ENCODE data around the gene SLC25A21.

- TF ChIP-seq TCF7 (IDR thresholded peaks at IDR 0.05; ENCODE audit: borderline replicate concordance), result no peak
- TF ChIP-seq CTCF (IDR thresholded peaks at IDR 0.05 in 2 of 3, conservative IDR thresholded peaks at IDR 0.05 in 1 of 3; ENCODE audit: control insufficient read depth in 2 of 3, extremely low read depth in 1 of 3, insufficient read depth in 1 of 3, low read depth in 3 of 3, low read length in 3 of 3), result no peak
- no peak for TF ChIP-seq CREB1 (IDR thresholded peaks at IDR 0.05; ENCODE audit: low read depth)
- no peak for TF ChIP-seq SREBF2 (IDR thresholded peaks at IDR 0.05; ENCODE audit: low read length)
- no peak for TF ChIP-seq TBL1XR1 (IDR thresholded peaks at IDR 0.05; ENCODE audit: low read depth, low read length)
- TF ChIP-seq SIX5 (IDR thresholded peaks at IDR 0.05; ENCODE audit: low read depth, low read length, severe bottlenecking), result no peak
- no peak for TF ChIP-seq YY1 (IDR thresholded peaks at IDR 0.05; ENCODE audit: low read depth, low read length)
- TF ChIP-seq EED (IDR thresholded peaks at IDR 0.05; ENCODE audit: low read depth), result no peak
- TF ChIP-seq TARDBP (IDR thresholded peaks at IDR 0.05; ENCODE audit: borderline replicate concordance), result no peak
- TF ChIP-seq POLR2AphosphoS5 (IDR thresholded peaks at IDR 0.05; ENCODE audit: low read length), result no peak
- TF ChIP-seq MAX (IDR thresholded peaks at IDR 0.05; ENCODE audit: low read depth, low read length), result no peak
- TF ChIP-seq CHD1 (IDR thresholded peaks at IDR 0.05; ENCODE audit: low read depth, low read length), result no peak
Observed at GRCh38 chr14:36683083-36683724, 489.2 kb downstream of the SLC25A21 start.

Measured in GM12878 (cell line).